Fibroblast of skin of left quadriceps (primary cell): ENCODE results near the gene TOR1B.

Source experiments
- DNase-seq, 2 experiments: peaks; one replicate each; pipeline ENCODE4 v3.0.0-alpha.2; 2013; ENCODE audit warnings: low read depth in 2 of 2

The TOR1B gene

GRCh38 chr9:129845373-129845772, 42.4 kb downstream of the TOR1B start:
- no peak for DNase-seq

DNA sequence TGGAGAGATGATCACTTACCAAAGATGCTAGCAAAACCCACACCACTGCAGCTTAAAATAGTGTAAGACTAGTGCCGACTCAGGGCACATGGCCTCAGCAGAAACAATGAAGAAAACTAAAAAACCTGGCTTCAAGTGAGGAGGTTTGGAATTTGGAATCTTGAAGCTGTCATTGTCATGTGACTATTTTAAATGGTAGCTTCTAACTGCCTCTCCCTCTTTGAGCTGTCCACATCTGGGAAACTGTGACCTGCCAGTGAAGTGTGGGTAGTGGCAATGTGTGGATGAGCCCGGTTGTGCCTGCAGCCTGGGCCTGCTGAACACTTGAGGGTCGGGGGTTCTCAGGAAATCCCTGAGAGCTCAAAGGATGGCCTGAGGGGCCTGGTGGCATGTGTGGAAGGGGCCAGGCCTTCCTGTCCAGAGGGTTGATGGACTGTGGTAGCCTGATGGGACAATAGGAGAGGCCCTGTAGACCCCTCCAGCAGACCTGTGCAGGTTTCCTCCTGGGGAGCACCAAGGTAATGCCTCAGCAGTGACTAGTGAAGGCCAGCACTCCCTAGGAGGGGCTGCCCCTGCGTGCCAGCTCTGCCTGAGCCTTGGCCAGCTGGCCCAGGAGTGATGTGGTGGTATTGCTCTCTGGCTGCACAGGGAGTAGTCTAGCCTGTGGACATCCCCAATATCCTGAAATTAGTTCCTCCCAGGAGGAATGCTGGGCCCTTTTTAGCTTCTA, 45.9 kb downstream of the TOR1B start:
- DNase-seq = no peak

GRCh38 chr9:129849901-129850300, 46.9 kb downstream of the TOR1B start:
- DNase-seq = no peak

GRCh38 chr9:129850821-129851550, 48.0 kb downstream of the TOR1B start:
- DNase-seq = no peak

DNA sequence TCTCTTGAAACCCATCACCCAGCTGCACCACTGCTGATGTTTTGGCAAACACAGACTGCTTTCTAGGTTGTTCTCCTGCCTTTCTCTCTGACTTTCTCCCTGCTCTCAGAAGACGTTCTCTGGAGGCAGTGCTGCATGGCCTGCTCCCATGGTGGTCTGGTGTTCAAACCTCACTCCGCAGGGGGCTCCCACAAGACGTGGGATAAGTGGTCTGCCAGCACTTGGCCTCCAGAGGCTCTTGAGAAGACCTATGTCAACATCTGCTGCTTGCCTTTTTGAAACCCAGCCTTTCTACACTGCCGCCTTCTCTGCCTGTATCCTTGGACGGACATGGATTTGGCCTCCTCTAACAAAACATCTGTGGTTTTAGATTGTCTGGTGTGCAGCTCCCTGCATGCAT, 48.8 kb downstream of the TOR1B start:
- DNase-seq = no peak

- no peak for DNase-seq
Observed at GRCh38 chr9:129852579-129852978, 49.6 kb downstream of the TOR1B start.

- DNase-seq = no peak
Observed at GRCh38 chr9:129853614-129854013, 50.6 kb downstream of the TOR1B start.

DNA sequence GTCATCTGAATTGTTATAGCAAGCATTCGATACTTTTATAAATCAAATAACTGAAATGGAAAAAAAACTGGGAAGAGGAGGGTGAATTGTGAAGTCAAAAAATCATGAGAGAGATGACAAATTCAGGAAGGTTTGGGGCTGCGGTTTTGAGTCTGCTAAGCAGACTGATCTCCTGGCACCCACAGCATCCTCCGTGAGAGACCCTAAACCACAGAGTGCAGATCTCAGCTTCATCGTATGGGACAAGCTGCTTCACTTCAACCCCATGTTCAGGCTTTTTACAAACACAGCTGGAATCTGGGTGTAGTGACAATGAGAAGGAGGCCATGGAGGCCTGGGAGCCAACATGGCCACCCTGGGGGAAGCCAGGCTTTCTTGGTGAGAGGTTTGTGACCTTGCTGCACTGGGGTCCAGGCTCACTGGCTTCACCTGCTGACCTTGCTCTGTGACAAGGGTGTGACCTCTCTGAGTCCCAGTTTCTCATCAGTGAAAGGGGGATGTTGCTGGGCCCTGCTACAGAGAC, 51.7 kb downstream of the TOR1B start:
- DNase-seq = no peak

DNA sequence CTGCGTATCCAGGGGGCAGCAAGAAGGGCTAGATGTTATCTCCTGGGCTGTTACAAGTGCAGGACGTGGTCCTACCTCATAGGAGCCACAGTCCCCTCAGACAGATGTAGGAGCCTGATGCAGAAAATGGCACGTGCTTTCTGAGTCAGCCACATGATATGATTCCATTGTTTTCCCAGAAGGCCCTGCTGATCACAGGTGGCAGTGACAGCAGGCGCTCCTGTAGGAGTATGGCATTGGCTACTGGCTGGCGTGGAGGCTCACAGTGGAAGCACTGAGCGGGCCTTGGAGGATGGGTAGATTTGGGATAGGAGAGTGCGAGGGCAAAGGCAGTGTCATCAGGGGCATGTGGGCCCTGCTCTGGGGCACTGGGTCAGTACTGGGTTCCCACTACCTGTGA, 54.2 kb downstream of the TOR1B start:
- no peak for DNase-seq

DNA sequence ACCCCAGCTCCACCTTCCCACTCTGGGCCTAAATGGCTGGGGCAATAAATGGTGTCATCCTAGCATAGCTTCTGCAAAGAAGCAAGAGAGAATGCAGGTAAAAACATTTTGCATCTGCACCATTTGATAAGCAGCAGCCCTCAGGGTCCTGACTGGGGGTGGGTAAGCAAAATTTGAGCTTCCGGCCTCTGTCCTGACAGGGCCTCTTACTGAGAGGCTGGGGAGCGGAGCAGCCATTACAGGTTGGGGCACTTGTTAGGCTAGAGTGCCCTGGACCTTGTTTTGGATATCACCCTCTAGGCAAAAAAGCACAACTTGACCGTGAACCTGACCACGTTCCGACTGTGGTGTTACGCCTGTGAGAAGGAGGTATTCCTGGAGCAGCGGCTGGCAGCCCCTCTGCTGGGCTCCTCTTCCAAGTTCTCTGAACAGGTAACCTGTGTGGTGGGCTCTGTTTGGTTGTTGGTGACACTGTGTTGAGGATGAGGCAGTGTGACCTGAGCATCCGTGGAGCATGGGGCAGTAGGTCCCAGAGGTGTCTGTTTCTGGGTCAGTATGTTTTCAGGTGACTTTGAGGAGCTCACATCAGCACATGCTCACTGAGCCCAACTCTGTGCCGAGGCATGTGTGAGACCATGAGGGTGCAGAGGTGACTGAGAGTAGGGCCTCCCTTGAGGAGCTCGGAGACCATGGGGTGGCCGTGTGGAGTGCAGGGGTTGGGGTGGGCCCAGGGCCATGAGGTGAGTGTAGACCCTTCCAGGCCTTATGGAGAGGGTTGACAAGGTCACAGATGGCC, 55.4 kb downstream of the TOR1B start:
- DNase-seq = no peak
